Suppressor macrophage treated with lipopolysaccharide for 4 hours (primary cell): ENCODE measurements around the gene GPC4.

Experiments used
- DNase-seq: peaks from one replicate; pipeline ENCODE4 v3.0.0-alpha.2; 2020

Gene GPC4

DNA sequence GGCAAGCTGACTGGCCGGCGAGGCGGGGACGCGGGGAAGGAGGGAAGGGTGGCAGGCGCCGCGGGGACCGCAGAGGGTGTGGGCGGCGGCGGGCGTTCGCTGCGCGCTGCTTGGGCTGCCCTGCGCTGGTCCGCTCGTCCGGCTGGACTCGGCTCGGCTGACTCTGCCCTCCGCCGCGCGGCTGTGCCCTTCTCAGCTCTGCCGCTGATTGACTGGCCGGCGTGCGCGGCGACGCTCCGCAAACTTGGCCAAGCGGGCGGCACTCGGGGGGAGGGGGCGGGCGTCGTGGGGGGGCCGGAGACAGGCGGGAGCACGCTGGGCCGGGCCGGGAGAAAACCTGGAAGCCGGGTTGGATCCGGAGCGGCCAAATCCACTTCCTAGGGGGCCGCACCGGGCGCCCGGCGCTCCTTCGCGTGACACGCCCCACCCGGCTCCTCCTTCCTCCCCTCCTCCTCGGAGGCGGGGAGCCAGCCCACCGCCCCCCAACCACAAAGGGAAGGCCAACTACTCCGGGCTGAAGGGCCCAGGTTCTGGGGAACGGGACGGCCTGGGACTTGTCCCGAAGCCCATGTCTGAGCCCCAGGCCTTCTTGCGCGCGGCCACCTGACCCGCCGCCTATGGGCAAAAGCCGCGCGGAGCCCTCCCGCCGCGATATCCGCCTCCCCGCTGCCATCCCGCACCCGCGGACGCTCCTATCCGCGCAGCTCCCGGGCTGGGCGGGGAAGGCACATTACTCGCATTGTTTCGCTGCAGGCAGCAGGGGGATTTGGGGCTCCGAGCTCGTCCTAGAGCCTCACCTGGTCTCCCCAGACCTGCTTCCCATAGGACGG, at the start of gene GPC4:
GPC4 (minus strand) TSS at position 214 of the 830 bp plus-strand sequence. CDS start 524 bp downstream, outside the sequence.
- DNase-seq = peak; percentile 45

DNA sequence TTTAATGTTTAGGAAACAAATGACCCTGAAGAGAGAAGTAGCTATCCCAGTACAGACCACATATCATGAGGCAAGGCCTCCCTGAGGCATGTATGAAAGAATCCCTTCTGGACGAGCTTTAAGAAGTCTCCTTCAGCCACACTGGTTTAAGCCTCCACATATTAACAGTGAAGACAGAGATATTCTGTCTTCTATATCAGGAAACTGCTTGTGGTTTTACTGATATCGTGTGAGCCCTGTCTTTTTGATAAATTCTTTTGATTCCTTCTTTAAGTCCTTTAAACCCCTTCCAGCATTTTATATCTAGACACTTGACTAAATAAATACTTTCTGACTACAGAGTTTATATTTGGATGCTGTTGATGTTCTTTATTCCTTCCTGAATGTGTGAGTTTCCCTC, 45.9 kb upstream of the GPC4 start:
- no peak for DNase-seq

DNA sequence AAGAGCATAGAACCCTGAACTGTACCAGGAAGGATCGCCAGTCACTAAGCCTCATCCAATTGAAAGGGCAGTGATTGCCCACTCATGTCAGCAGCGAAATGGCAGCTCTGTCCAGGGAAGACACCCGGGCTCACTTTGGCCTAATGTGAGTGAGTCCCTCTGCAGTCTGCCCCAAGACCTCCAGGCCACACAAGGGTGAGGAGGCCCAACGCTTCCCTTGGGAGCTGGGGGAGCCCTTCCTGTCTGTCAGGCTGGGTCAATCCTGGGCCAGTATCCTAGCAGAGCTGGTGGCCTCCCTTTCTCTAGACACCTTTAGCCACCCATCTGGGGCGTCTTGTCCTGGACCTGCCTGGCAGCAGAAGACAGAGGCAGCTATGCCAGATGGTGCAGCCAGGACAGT, 39.6 kb upstream of the GPC4 start:
- DNase-seq = no peak

DNA sequence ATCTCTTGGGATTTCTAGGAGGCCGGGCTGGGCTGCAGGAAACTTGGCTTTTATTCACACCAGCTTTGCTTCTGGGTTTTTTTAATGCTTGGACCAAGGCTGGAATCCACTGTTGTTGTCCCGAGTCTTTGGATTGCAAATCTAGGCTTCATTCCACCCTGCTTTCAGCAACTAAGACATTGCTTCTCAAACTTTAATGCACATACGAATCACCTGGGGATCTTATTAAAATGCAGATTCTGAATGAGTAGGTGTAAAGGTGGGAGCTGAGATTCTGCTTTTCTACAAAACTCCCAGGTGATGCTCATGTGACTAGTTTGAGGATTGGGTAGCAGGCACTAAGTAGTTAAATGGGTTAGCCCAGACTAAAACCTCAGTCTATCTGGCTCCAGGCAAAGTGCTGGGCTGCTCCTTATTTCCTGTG, 39.2 kb upstream of the GPC4 start:
- no peak for DNase-seq

DNA sequence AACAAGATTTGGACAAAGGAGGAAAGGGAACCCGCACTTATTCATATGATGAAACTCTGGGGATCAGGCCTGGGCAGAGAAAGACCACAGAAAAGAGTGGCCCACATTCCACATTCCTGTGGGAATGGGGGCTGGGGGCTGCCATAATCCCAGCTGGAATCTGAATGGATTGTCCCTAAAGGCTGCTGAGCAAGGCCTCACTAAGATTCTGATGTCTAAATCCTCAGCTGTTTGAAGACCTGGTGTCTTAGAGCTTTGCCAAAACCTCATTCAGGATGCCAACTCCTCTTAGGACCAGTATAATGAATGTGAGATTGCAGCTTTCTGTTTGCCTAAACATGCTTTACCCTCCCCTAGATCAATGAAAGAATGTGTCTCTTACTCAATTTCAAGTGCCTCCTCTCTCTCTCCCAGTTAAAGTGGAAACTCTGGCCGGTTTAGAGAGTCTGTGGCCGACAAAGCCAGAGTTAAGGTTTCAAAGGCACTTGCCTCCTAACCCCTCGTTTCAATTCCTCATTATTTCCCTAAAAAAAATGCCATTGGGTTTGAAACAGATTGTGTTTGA, 33.3 kb upstream of the GPC4 start:
- DNase-seq = peak; percentile 3

DNA sequence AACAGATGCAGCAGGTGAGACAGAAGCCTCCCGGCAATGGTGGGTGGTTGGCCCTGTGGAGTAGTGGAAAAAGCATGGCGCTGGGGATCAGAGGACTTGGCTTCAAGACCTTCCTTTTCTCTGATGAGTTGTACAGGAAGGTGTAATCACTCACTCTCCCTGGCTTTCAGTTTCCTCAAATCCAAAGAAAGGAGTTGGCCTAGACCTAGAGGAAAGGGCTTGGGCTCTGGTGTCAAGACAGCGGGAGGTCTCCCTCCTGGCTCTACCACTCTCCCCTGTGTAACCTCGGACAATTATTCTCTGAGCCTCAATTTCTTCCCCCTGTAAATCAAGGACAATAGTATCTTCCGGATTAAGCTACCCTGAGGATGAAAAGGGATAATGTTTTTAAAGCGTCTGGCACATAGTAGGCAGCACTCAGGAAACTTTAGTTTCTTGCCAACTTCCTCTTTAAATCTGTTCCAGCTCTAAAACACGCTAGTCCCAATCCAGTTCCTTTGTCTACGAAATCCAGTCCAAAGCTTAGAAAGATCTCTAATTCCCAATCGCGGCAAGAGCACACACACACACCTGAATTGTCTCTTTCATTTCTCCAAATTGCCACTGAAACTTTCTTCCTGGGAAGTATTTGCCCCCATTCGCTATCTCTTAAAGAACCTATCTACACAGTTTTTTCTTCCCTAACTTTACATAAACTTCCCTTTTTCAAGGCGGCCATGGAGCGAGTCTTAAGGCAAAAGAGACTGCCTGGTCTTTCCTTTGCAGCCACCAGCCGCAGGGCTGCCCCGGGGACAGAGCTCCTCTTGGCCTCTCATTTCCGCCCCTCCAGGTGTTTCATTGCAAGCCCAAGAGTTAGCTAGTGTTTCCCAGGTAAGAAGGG, 29.9 kb upstream of the GPC4 start:
- DNase-seq = peak; percentile 10

DNA sequence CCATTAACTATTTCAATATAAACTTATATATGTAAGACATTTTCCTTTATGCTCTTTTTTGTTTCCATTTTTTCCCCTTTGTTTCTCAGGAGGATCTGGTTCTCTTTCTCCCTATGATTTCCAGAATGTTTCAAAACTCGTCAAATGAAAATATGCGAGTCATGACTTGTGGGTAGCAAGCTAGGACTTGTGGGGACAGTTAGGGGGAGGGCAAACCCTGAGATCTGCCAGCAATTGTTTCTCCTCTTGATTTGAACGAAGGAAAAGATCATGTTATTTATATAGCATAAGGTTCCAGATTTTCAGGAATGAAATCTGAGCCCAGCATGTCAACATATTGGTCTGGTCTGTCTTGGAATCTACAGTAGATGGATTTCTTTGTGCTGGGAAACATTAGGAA, 28.9 kb upstream of the GPC4 start:
- no peak for DNase-seq

DNA sequence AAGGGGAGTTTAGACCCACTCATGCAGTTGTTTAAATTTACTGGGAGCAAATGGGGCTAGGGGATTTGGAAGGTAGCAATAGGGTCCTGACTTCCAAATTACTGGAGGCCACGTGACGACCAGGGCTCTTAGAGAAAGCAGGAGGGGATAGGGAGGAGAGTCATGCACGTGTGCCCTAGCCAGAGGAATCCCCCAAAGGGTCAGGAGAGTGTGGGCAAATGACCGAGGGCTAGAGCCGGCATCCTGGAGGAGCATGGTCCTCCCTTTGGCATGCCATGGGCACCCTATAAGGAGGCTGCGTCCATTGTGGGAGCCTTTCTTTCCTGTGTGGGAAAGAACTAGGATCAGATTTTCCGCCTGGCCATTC, 25.5 kb upstream of the GPC4 start:
- DNase-seq = no peak

DNA sequence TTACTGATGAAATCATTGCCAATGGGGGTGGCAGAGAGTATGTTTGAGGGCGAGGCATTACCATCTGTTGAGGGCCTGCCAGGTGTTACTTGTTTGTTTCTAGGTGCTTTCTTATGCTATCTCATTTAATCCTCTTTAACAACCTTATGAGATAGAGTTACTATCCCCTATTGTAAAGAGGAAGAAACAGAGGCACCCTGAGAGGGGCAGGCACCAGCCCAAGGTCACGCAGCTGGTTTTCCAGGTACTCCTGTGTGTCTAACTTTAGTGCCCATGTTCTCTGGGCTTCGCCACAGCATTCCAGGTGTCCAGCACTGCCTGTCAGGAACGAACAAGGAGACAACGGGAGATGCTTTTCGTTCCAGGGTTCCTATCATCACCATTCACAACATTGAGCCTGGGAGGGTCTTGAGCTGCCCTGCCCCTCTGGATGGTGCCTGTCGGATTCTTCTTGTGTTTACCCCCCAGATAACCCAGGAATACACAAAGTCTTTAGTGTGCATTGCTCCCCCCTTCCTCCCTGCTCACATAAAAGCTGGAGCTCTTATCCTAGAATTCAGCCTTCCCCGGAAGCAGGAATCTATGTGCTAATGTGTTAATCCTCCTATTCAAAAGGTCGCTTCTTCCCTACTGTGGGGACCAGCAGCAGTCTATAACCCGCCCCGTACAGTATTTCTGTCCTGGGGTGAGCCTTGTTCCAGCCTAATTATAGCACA, 24.9 kb upstream of the GPC4 start:
- DNase-seq = no peak

DNA sequence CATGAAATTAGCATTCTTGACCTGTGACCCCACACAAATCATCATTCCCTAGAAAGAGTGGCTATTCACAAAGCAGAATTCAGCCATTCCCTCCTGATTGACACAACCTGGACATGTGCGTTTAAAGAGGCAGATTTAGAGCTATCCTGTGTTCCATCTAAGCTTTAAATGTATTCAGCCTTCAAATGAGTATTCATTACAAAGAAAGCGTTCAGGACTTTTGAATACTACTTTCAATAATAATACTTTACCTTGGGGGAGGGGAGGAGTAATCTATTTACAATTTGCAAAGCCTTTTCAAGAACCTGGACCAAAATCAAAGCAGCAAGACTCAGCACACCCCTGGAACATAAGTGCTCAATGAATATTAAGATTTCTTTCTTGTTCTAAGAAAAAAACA, 22.5 kb upstream of the GPC4 start:
- no peak for DNase-seq

DNA sequence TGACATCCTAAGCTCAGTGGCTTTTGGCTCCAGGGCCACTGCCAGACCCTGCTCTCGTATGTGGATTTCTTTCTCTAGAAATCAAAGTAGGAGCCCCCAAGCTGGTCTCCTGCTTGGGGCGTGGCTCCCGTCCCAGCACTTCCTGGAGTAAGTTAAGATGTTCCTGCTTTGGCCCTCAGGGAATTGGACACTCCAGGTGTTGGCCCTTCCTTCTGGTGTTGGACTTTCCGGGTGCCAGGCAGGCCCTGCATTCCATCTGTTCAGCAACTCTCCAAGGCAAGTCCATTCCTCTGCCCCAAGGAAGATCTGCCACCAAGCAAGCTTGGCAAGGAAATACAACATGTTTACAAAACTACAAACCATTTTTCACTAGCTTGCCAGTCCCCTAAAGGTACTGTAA, 22.1 kb upstream of the GPC4 start:
- DNase-seq = no peak

DNA sequence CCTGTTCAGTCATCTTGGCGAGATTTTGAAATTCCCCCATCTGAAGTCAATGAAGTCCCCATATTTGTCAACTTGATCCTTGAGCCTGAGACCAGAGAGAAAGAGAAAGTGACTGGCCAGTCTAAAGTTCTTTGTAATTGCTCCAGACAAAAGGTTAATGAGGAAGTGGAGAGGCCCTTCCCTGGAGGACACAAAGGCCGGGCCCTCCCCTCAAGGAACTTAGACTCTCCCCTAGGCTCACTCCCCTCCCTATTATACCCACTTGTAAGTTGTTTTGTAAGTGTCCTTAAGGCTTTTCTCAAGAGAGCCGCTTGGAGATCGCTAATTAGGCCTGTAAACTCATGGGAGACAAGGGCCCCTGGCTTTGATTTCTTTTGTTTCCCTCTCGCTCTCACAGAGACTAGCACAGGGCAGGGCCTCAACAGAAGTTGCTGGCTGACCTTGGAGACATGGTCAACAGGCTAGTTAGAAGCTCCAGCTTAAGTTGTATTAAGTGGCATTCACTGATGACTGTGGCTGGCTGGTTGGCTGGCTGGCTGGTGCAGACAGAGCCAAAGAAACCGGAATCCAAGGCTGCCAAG, 20.3 kb upstream of the GPC4 start:
- peak; percentile 25 for DNase-seq

DNA sequence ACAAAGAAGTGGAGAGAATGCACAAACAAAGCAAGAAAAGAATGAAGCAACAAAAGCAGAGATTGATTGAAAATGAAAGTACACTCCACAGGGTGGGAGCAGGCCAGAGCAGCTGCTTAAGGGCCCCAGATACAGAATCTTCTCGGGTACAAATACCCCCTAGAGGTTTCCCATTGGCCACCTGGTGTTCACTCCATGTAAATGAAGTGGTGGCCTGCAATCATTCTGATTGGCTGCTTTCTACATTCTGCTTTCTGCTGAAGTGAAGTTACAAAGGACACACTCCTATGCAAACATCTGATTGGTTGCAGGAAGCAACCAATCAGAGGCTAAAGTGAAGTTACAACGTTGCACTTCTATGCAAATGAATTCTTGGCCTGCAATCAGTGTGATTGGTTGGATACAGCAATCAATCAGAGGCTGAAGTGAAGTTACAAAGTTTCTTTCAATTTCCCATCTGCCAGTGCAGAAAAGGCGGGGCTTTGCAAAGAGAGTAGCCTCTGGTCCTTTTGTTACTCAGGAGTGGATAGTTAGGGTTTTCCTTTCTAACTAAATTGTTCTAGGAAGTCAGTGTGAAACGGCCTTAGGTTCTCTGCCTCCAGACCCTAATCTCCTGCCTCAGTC, 19.0 kb upstream of the GPC4 start:
- no peak for DNase-seq

DNA sequence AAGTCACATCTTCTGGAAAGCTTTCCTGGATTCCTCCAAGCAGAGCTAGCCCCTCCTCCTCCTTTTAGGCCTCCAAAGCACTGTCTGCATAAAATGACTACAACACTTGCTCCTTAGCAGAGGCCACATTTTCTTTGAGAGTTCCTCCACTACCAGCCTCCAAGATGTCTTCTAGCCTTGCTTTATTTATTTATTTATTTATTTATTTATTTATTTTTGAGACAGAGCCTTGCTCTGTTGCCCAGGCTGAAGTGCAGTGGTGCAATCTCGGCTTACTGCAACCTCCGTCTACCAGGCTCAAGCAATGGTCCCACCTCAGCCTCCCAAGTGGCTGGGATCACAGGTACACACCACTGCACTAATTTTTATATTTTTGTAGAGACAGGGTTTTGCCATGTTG, 4.6 kb upstream of the GPC4 start:
- no peak for DNase-seq

DNA sequence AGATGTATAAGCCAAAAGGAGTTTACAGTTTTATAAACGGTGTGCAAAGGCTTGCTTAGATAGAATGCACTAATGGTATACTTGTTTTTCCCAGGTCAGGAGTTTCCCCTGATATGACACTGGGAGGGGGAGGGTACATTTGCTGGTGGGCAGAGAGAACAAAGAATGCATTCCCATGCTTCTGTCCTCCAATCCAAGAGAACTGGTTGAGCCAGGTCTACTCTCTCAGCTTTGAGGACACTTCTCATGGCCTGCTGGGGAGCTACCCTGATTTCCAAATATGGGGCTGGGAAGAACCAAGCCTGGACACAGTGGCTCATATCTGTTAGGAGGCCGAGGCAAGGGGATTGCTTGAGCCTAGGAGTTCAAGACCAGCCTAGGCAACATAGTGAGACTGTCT, 3.3 kb upstream of the GPC4 start:
- no peak for DNase-seq

DNA sequence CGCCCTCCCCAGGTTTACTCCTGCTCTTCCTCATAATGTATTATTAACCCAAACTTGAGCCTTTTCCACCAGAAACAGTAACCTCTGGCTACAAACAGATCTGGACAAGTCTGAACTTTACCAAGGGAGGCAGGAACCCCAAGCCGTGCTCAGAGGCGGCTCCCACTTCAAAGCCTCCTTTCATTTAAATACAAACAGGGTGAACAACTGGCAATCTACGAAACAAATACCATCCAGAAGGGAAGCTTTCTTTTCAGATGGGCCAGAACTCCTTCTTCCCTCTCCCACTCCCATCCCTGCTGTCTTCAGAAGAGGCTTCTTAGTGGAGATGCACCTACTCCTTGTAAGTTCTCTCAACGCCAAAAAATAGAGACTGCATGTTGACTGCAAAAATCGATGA, 2.1 kb upstream of the GPC4 start:
- no peak for DNase-seq

DNA sequence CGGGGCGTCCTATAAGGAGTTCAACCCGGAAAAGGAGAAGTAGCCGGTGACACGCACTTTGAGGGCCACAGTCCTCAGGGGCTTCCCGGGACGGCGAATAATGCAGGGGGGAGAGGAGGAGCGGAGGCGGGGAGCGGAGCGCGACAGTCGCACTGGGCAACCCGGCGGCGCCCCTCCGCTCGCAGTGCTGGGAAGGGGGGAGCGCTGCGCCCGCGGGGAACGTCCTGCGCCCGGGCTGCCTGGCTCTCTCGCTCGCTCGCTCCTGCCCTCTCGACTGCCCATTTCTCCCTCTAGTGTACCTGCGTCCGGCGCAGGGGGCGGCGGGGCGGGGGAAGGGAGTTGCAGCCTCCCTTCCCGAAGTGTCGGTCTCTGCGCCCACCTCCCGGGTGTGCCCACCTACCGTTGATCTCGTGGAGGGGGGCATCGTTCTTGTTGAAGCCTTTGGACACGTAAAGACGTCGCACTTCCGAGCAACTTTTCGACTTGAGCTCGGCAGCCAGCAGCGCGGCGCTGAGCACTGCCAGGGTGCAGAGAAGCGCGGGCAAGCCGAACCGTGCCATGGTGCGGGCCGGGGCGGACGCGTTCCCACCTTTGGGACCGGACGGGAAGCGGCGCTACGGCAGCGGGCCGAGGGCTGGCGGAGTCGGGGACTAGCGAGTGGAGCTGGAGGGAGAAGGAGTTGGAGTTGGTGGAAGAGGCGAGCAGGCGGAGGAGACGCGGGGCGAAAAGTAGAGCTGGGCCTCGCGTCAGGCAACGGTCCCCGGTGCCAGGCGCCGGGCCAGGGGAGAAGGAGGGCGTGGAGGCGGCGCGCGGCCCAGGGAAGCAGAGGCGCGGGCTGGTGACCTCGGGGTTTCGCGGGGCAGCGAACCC, 648 bp downstream of the GPC4 start:
- DNase-seq = peak; percentile 47

DNA sequence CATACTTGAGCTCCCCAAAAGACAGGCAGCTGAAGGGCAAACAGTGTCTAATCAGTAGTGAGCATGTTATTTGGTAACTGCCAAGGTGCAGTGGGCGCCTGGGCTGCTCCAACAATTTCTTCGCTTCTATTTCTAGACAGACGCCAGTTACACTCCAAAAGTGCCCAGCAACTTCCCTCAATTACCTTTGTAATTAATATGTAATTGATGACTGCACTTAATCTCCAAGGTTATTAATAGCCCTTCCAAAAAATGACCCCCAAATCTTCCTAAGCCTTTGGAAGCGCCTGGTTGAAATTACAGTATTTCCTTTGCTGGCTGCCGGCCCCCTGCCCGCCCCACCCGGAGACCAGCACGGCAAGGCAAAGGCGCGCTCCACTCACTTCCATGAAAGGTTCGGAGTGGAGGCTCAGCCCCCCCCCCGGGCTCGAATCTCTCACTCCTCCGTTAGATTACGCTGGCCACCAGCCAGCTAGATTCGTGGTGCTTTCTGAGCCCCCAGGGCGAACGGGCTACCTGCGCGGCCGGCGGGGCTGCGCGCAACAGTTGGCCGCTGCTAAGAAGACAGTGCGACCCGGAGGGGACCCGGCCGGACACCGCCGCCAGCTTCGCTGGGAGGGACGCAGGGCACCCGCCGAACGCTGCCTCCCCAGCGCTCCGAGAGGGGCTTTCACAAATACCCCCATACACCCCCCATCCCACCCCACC, 1.9 kb downstream of the GPC4 start:
- DNase-seq = no peak

DNA sequence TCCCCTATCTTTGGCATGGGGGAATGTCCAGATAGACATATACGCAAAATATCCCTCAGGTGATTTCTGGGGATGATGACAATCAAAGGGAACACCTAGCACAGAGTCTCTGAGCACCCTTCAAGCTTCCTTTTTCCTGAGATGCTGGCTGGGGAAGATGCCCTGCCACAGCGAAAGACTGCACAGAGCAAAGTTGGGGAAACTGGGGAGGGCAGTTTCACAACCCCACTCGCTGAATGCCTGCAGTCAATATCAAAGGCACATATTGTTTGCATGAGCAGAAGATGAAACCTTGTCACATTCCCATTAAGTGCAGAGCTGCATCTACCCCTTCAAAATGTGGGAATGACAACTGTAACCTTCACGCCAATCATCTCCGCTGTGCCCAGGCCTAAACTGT, 2.6 kb downstream of the GPC4 start:
- DNase-seq = no peak

DNA sequence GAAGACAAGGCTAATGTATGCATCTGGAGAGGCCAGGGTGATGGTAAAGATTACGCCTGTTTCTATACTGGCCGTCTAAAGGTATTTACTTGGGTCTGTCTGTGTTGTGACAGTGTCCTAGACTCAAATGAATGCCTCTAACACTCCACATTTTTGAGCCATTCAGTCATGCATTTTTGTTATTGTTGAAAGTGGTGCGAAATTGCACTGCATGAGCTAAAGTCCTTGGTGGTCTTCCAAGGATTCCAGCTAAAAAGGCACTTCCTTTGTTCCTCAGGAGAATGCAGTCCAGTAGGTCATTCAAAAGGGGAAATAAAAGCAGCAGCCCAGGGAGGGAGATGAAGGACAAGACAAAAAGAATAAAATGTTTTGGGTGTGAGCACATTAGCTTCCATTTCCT, 3.0 kb downstream of the GPC4 start:
- DNase-seq = no peak

DNA sequence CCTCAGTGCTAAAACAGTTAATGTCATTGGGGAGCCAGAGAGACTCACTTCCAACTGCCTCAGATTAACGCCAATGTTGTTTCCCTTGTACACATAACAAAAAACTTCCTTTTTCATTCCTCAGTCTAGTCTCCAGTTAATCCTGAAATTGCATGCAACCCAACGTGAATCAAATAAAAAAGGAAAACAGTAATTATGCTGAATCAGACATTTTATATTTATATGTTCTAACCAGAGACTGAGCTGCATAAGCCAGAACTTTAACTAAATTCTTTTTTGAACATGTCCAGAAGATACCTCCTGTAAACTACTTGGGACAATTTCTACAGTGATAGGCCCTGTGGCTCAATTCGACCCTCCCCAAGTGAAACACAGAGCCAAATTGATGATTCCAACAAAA, 4.7 kb downstream of the GPC4 start:
- DNase-seq = no peak
